ENCODE data around the gene SEC16B.

GRCh38 chr1:177948336-177948972 lies 21.4 kb downstream of the SEC16B start:
- TF ChIP-seq, protein P1, sequence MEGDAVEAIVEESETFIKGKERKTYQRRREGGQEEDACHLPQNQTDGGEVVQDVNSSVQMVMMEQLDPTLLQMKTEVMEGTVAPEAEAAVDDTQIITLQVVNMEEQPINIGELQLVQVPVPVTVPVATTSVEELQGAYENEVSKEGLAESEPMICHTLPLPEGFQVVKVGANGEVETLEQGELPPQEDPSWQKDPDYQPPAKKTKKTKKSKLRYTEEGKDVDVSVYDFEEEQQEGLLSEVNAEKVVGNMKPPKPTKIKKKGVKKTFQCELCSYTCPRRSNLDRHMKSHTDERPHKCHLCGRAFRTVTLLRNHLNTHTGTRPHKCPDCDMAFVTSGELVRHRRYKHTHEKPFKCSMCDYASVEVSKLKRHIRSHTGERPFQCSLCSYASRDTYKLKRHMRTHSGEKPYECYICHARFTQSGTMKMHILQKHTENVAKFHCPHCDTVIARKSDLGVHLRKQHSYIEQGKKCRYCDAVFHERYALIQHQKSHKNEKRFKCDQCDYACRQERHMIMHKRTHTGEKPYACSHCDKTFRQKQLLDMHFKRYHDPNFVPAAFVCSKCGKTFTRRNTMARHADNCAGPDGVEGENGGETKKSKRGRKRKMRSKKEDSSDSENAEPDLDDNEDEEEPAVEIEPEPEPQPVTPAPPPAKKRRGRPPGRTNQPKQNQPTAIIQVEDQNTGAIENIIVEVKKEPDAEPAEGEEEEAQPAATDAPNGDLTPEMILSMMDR (IDR thresholded peaks at IDR 0.05): peak; percentile 95
- TF ChIP-seq, protein P2, sequence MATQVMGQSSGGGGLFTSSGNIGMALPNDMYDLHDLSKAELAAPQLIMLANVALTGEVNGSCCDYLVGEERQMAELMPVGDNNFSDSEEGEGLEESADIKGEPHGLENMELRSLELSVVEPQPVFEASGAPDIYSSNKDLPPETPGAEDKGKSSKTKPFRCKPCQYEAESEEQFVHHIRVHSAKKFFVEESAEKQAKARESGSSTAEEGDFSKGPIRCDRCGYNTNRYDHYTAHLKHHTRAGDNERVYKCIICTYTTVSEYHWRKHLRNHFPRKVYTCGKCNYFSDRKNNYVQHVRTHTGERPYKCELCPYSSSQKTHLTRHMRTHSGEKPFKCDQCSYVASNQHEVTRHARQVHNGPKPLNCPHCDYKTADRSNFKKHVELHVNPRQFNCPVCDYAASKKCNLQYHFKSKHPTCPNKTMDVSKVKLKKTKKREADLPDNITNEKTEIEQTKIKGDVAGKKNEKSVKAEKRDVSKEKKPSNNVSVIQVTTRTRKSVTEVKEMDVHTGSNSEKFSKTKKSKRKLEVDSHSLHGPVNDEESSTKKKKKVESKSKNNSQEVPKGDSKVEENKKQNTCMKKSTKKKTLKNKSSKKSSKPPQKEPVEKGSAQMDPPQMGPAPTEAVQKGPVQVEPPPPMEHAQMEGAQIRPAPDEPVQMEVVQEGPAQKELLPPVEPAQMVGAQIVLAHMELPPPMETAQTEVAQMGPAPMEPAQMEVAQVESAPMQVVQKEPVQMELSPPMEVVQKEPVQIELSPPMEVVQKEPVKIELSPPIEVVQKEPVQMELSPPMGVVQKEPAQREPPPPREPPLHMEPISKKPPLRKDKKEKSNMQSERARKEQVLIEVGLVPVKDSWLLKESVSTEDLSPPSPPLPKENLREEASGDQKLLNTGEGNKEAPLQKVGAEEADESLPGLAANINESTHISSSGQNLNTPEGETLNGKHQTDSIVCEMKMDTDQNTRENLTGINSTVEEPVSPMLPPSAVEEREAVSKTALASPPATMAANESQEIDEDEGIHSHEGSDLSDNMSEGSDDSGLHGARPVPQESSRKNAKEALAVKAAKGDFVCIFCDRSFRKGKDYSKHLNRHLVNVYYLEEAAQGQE (IDR thresholded peaks at IDR 0.05; ENCODE audit: insufficient read depth in 1 of 2, low read depth in 2 of 2, low read length in 1 of 2): no peak

Measured in Panc1 (cell line).